ENCODE measurements around the gene SSMEM1. TPM values are rescaled to one million over a fixed set of nuclear protein-coding genes. Genes with fewer than 3 reads are reported as not detected.

SSMEM1 gene
- total and polyA plus RNA-seq, 9 of the 15 experiments (the other 6 are each of a cell fraction or from before 2014, with no cell fraction given) = 0.10 to 0.28 (median 0.18) TPM; not detected in 4

GRCh38 chr7:130234078-130234477, 26.4 kb downstream of the SSMEM1 start:
- intact Hi-C loops (cut with micrococcal nuclease) = no loop called here
- no peak for FAIRE-seq

More at GRCh38 chr7:130234078-130234477, 26.4 kb downstream of the SSMEM1 start:
- H3K4me2 ChIP-seq (ENCODE audit: insufficient read depth, low read length) = no peak overlapping the region
- H3K27ac ChIP-seq (ENCODE audit: extremely low read depth, low read depth, low read length) = no peak overlapping the region
- WGBS (ENCODE audit: insufficient coverage, low coverage, missing lambda C conversion rate) = 59% methylated on average over 2 of the region's 2 CpGs
- ChIA-PET POLR2A (no interaction called here), CTCF (ENCODE audit: low intra/inter-chr PET ratio) (no interaction called here)
- H3K79me2 ChIP-seq (ENCODE audit: control insufficient read depth, insufficient read depth, low read length) = no peaks in the 10 kb centered on the region
- TF ChIP-seq TEAD4 (IDR thresholded peaks at IDR 0.05; ENCODE audit: low read length) (peak; percentile 60), TEAD4 (CRISPR knock-in tag; IDR thresholded peaks at IDR 0.05; ENCODE audit: borderline replicate concordance) (no peak), TCF3 (CRISPR knock-in tag; IDR thresholded peaks at IDR 0.05) (peak; percentile 74), RBBP5 (IDR thresholded peaks at IDR 0.05; ENCODE audit: borderline replicate concordance, insufficient read depth, low read length, poor library complexity, severe bottlenecking) (no peak), TGIF2 (CRISPR knock-in tag; IDR thresholded peaks at IDR 0.05) (no peak), CBFB (CRISPR knock-in tag; IDR thresholded peaks at IDR 0.05) (no peak), TAF15 (IDR thresholded peaks at IDR 0.05; ENCODE audit: low read depth, low read length) (no peak), ZNF740 (CRISPR knock-in tag; IDR thresholded peaks at IDR 0.05) (peak; percentile 54; the same call in 1 of the 2 replicates), ZNF740 (tag; IDR thresholded peaks at IDR 0.05) (no peak), EWSR1 (IDR thresholded peaks at IDR 0.05; ENCODE audit: borderline replicate concordance, low read depth, partially characterized antibody) (no peak), FIP1L1 (IDR thresholded peaks at IDR 0.05; ENCODE audit: low read depth, low read length, poor library complexity, severe bottlenecking) (no peak), NFIC (IDR thresholded peaks at IDR 0.05) (0 out of 2 replicates have a peak, but pooled peaks have one; percentile 17), ARID1B (IDR thresholded peaks at IDR 0.05) (peak; percentile 19), TAL1 (IDR thresholded peaks at IDR 0.05) (peak; percentile 69), TRIM24 (IDR thresholded peaks at IDR 0.05) (no peak), NR3C1 (CRISPR knock-in tag; IDR thresholded peaks at IDR 0.05) (no peak), CBFA2T3 (IDR thresholded peaks at IDR 0.05) (peak; percentile 84), RCOR1 (IDR thresholded peaks at IDR 0.05; ENCODE audit: borderline replicate concordance in 1 of 2, low read depth in 2 of 2, low read length in 2 of 2) (peak in 1 of 2 experiments; percentile 72; a peak in 3 of 4 replicates), TAF9B (IDR thresholded peaks at IDR 0.05; ENCODE audit: partially characterized antibody) (no peak), CBFA2T2 (conservative IDR thresholded peaks at IDR 0.05) (peak; percentile 75), KDM1A (IDR thresholded peaks at IDR 0.05) (peak; percentile 85 to 89), SOX6 (IDR thresholded peaks at IDR 0.05) (peak; percentile 14; the same call in 1 of the 2 replicates)
- peak; percentile 19; the same call in 1 of the 3 replicates for ATAC-seq
- no peaks in the 10 kb centered on the region; the same call in 1 of the 2 replicates for H3K9me3 ChIP-seq (replicated peaks; ENCODE audit: control insufficient read depth, insufficient read depth, low read depth, low read length)
- H3K9ac ChIP-seq (ENCODE audit: insufficient read depth in 1 of 2, low read depth in 2 of 2, low read length in 2 of 2) = no peak overlapping the region
- peak in 3 of 4 experiments; percentile 38 to 55 (median 44) for DNase-seq (ENCODE audit: extremely low read depth in 1 of 4, low spot score in 3 of 4)
- in situ Hi-C loops (cut with MboI) = no loop called here
- no peaks in the 10 kb centered on the region for H3K27me3 ChIP-seq (ENCODE audit: control insufficient read depth in 2 of 2, insufficient read depth in 2 of 2, low read length in 2 of 2)
- no peak overlapping the region for H3K4me3 ChIP-seq
- no TSS peak for BruUV-seq (replicated peaks)
- H3K36me3 ChIP-seq (ENCODE audit: control insufficient read depth, insufficient read depth, low read length) = no peaks in the 10 kb centered on the region
- no peaks in the 10 kb centered on the region for H3K9me1 ChIP-seq (ENCODE audit: control insufficient read depth, insufficient read depth, low read length)
- no peaks in the 10 kb centered on the region for H4K20me1 ChIP-seq (replicated peaks; ENCODE audit: control insufficient read depth, insufficient read depth, low read length)
- no peak overlapping the region for H2AFZ ChIP-seq (ENCODE audit: low read depth, low read length)
- H3K4me1 ChIP-seq (replicated peaks in 1 of 2; ENCODE audit: control insufficient read depth in 2 of 2, insufficient read depth in 2 of 2, low read length in 2 of 2) = peaks cover 9 to 11% of the 10 kb centered on the region in 2 experiments; a peak in 4 of 5 replicates
